H1 (cell line): ENCODE measurements around the gene HRH2. TPM values are rescaled to one million over a fixed set of nuclear protein-coding genes. Genes with fewer than 3 reads are reported as not detected.

Experiments used
- CTCF ChIA-PET: fragments of 300-600 bp; sonication (Branson Sonifier 250); formaldehyde crosslinking; loops from one replicate; lab custom pipeline; 2021; ENCODE audit not compliant: partially characterized antibody; lab: Charles Lee
- POLR2A ChIA-PET: fragments of 300-600 bp; sonication (Branson Sonifier 250); formaldehyde crosslinking; loops from one replicate; lab custom pipeline; 2021; ENCODE audit warnings: inconsistent platforms; ENCODE audit not compliant: partially characterized antibody; lab: Charles Lee
- DNase-seq, 2 experiments: peaks; one replicate each; pipeline versions ENCODE4 v3.0.0 to v3.0.0-alpha.2; 2010 to 2022; ENCODE audit warnings: low spot score in 2 of 2, low read depth in 1 of 2, mixed read lengths in 1 of 2
- FAIRE-seq: peaks from 2 replicates; lab custom pipeline; 2011; peaks lifted over from hg19 to GRCh38; lab: Jason Lieb, UNC
- H2AFZ ChIP-seq: 2 replicates; pipeline ENCODE4 v1.8.1; 2012; ENCODE audit warnings: low read length, inconsistent platforms
- H2AK5ac ChIP-seq: 2 replicates; pipeline ENCODE4 v1.6.1; 2013; ENCODE audit warnings: low read depth, low read length
- H2BK120ac ChIP-seq: replicated peaks from 2 replicates; pipeline ENCODE3; 2013; ENCODE audit warnings: low read depth, low read length, inconsistent platforms
- H2BK12ac ChIP-seq: 2 replicates; pipeline ENCODE4 v1.6.1; 2013; ENCODE audit warnings: low read depth, low read length
- H2BK15ac ChIP-seq: 2 replicates; pipeline ENCODE4 v1.6.1; 2013; ENCODE audit warnings: low read length
- H2BK20ac ChIP-seq: 2 replicates; pipeline ENCODE4 v1.6.1; 2013; ENCODE audit warnings: low read length
- H2BK5ac ChIP-seq: 2 replicates; pipeline ENCODE4 v1.6.1; 2013; ENCODE audit warnings: low read depth, low read length
- H3K14ac ChIP-seq: 2 replicates; pipeline ENCODE4 v1.6.1; 2013; ENCODE audit warnings: inconsistent platforms; ENCODE audit not compliant: insufficient read length
- H3K18ac ChIP-seq: 2 replicates; pipeline ENCODE4 v1.6.1; 2013; ENCODE audit warnings: low read length; ENCODE audit errors: extremely low read depth
- H3K23ac ChIP-seq: 2 replicates; pipeline ENCODE4 v1.6.1; 2013; ENCODE audit warnings: inconsistent platforms; ENCODE audit not compliant: insufficient read length
- H3K23me2 ChIP-seq: 2 replicates; pipeline ENCODE4 v1.6.1; 2013; ENCODE audit warnings: low read depth, low read length
- H3K27ac ChIP-seq: 2 replicates; pipeline ENCODE4 v1.6.1; 2011; ENCODE audit warnings: low read depth, low read length, inconsistent platforms
- H3K27me3 ChIP-seq, 4 experiments: replicated peaks in 1 of 4; 1 replicate in 1 of 4; 2 replicates in 3 of 4; pipeline versions ENCODE4 v1.6.1 to v1.8.1; 2011 to 2013; ENCODE audit warnings: low read length in 3 of 4, mild to moderate bottlenecking in 3 of 4, inconsistent platforms in 2 of 4, mixed read lengths in 2 of 4, moderate library complexity in 1 of 4; ENCODE audit not compliant: control insufficient read depth in 3 of 4, insufficient read depth in 3 of 4; ENCODE audit errors: extremely low read depth in 1 of 4
- H3K36me3 ChIP-seq, 4 experiments: 2 replicates each; pipeline versions ENCODE4 v1.6.1 to v1.8.1; 2011 to 2013; ENCODE audit warnings: mild to moderate bottlenecking in 4 of 4, low read length in 3 of 4, moderate library complexity in 2 of 4, control low read depth in 1 of 4, inconsistent platforms in 1 of 4; ENCODE audit not compliant: insufficient read depth in 4 of 4, control insufficient read depth in 2 of 4
- H3K4ac ChIP-seq: replicated peaks from 2 replicates; pipeline ENCODE3; 2013; ENCODE audit warnings: low read length, low read depth, mixed read lengths, inconsistent platforms; ENCODE audit not compliant: insufficient read length
- H3K4me1 ChIP-seq, 4 experiments: replicated peaks in 1 of 4; 1 replicate in 1 of 4; 2 replicates in 3 of 4; pipeline versions ENCODE4 v1.6.1 to v1.8.1; 2011 to 2013; ENCODE audit warnings: low read length in 3 of 4, inconsistent platforms in 2 of 4, mixed read lengths in 1 of 4; ENCODE audit not compliant: insufficient read depth in 4 of 4, control insufficient read depth in 3 of 4
- H3K4me2 ChIP-seq, 2 experiments: 2 replicates each; pipeline versions ENCODE4 v1.6.1 to v1.8.1; 2011 to 2013; ENCODE audit warnings: low read depth in 2 of 2, low read length in 2 of 2, control low read depth in 1 of 2, inconsistent platforms in 1 of 2, mild to moderate bottlenecking in 1 of 2; ENCODE audit not compliant: insufficient read depth in 1 of 2
- H3K4me3 ChIP-seq, 4 experiments: fragments of 200-600, 300-600 bp in 1 of 4; sonication (generic), shearing (Covaris generic), sonication (Bioruptor Twin) in 1 of 4; 2 replicates each; pipeline versions ENCODE4 v1.5.1 to v1.8.1; 2011 to 2016; ENCODE audit warnings: low read length in 4 of 4, low read depth in 3 of 4, control low read depth in 2 of 4, inconsistent platforms in 2 of 4, mild to moderate bottlenecking in 2 of 4, mixed read lengths in 1 of 4, moderate library complexity in 1 of 4; ENCODE audit not compliant: insufficient read depth in 2 of 4; ENCODE audit errors: extremely low read depth in 1 of 4
- H3K56ac ChIP-seq: replicated peaks from 2 replicates; pipeline ENCODE3; 2013; ENCODE audit warnings: low read depth, mild to moderate bottlenecking, mixed read lengths, low read length, inconsistent platforms; ENCODE audit not compliant: insufficient read length
- H3K79me1 ChIP-seq: 2 replicates; pipeline ENCODE4 v1.6.1; 2013; ENCODE audit warnings: low read depth, low read length, control low read depth
- H3K79me2 ChIP-seq, 2 experiments: 2 replicates each; pipeline versions ENCODE4 v1.6.1 to v1.8.1; 2012 to 2013; ENCODE audit warnings: low read length in 2 of 2, mild to moderate bottlenecking in 2 of 2, inconsistent platforms in 1 of 2; ENCODE audit not compliant: insufficient read depth in 2 of 2, control insufficient read depth in 1 of 2
- H3K9ac ChIP-seq, 4 experiments: replicated peaks in 1 of 4; 1 replicate in 1 of 4; 2 replicates in 3 of 4; pipeline versions ENCODE4 v1.6.1 to v1.8.1; 2011 to 2013; ENCODE audit warnings: low read depth in 3 of 4, low read length in 3 of 4, control low read depth in 2 of 4, mild to moderate bottlenecking in 2 of 4, moderate library complexity in 2 of 4, inconsistent platforms in 1 of 4; ENCODE audit errors: extremely low read depth in 1 of 4
- H3K9me3 ChIP-seq, 2 experiments: 2 replicates each; pipeline versions ENCODE4 v1.6.1 to v1.8.1; 2012 to 2013; ENCODE audit warnings: mild to moderate bottlenecking in 2 of 2, moderate library complexity in 2 of 2, control low read depth in 1 of 2, inconsistent platforms in 1 of 2, low read depth in 1 of 2, low read length in 1 of 2, mixed read lengths in 1 of 2; ENCODE audit not compliant: insufficient read depth in 2 of 2
- H4K20me1 ChIP-seq, 2 experiments: replicated peaks in 1 of 2; 2 replicates each; pipeline versions ENCODE3 to v1.8.1; 2011 to 2013; ENCODE audit warnings: inconsistent platforms in 2 of 2, low read length in 2 of 2, mild to moderate bottlenecking in 1 of 2; ENCODE audit not compliant: insufficient read depth in 2 of 2, control insufficient read depth in 1 of 2
- H4K5ac ChIP-seq: 2 replicates; pipeline ENCODE4 v1.6.1; 2013; ENCODE audit warnings: low read length, low read depth, mixed read lengths, inconsistent platforms; ENCODE audit not compliant: insufficient read length
- H4K8ac ChIP-seq: 2 replicates; pipeline ENCODE4 v1.8.0; 2013; ENCODE audit warnings: mild to moderate bottlenecking, moderate library complexity, low read length, inconsistent platforms; ENCODE audit not compliant: insufficient read depth; ENCODE audit errors: extremely low read depth
- H4K91ac ChIP-seq: replicated peaks from 2 replicates; pipeline ENCODE3; 2013; ENCODE audit warnings: low read length, mixed read lengths, inconsistent platforms; ENCODE audit not compliant: insufficient read length
- EGR1 ChIP-seq: IDR thresholded peaks from 2 replicates; pipeline ENCODE4 v1.6.1; 2011; ENCODE audit warnings: low read depth, low read length, borderline replicate concordance
- KDM5A ChIP-seq: fragments of 200-600 bp; IDR thresholded peaks from 2 replicates; pipeline ENCODE4 v1.7.1; 2012; ENCODE audit warnings: mild to moderate bottlenecking, low read length, inconsistent platforms, mixed read lengths
- TBP ChIP-seq: IDR thresholded peaks from 2 replicates; pipeline ENCODE4 v1.6.1; 2011; ENCODE audit warnings: low read depth, low read length, improper control_type of control experiment
- ZNF274 ChIP-seq: IDR thresholded peaks from 2 replicates; pipeline ENCODE4 v1.7.0; 2012; ENCODE audit warnings: low read length, borderline replicate concordance; ENCODE audit errors: extremely low read depth
- WGBS, 2 experiments: shearing (Covaris generic) in 1 of 2; methylation state at CpG; one replicate each; pipeline versions ENCODE4 v1.1.6 to v1.1.7; 2013 to 2015; ENCODE audit warnings: low lambda C conversion rate in 2 of 2, mixed read lengths in 2 of 2, inconsistent platforms in 1 of 2, low coverage in 1 of 2, missing lambda C conversion rate in 1 of 2; ENCODE audit not compliant: insufficient replicate concordance in 2 of 2, insufficient coverage in 1 of 2, insufficient read length in 1 of 2; ENCODE audit errors: extremely low coverage in 1 of 2, missing lambda C conversion rate in 1 of 2; 5-methylcytosine and 5-hydroxymethylcytosine counted together
- polyA plus RNA-seq, 7 experiments: library from polyadenylated mRNA; depleted of rRNA in 3 of 7; stranded (reverse) in 5 of 7; unstranded in 2 of 7; fragments of >200 nt in 5 of 7; fragments of 200-250 nt in 2 of 7; gene quantifications; 1 replicate in 5 of 7; 2 replicates in 1 of 7; 4 replicates in 1 of 7; pipeline versions ENCODE4 v1.2.1 to v1.2.3, GENCODE V29; 2011 to 2013; ENCODE audit warnings: missing spikeins in 2 of 7, mixed read lengths in 2 of 7
- total RNA-seq: library from RNA; stranded (reverse); fragmentation: NEBNext Ultra II Directional; extraction: Animal tissue kit (Norgen Biotek cat#: 25700); gene quantifications from 2 replicates; pipeline ENCODE4 v1.2.1, GENCODE V29; 2021

HRH2 gene
- total and polyA plus RNA-seq, 2 of the 8 experiments (the other 6 are each of a cell fraction or from before 2014, with no cell fraction given): 7.8 to 8.1 TPM

DNA sequence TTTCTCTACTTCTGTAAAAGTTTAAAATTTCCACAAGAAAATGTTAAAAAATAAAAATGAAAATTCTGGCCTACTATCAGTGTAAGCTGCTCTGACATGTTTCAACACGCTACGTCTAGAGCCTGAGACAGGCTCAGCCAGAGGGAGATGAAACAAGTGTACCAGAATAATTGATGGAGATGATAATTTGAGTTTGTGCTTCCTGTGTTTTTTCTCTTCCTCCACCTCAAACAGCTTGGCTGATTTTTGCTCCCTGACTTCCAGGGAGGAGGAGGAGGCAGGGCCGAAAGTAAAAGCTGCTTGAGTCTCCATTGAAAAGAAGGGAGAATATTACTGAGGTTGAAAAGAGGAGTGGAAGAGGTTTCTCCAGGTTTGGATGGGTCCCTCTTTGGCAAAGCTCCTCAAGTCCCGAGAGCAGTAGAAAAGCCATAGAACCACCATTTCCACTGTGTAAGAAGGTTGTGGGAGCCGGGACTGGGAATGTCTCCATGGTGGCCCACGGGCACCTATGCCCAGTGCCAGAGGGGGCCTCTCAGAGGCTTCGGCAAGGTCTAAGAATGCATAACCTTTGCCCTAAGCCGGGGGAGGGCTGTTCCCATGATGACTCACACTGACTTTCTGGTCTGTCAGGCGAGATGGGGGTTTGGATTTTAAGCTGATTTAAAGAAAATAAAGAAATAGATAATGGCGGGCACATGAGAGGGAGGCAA, 95.1 kb downstream of the HRH2 start:
- no peak overlapping the region for H4K5ac ChIP-seq
- no peaks in the 10 kb centered on the region for H3K27me3 ChIP-seq
- no peak overlapping the region for H3K4me3 ChIP-seq
- TF ChIP-seq ZNF274: no peak
- no peak for TF ChIP-seq TBP
- TF ChIP-seq EGR1: no peak
- no peak for TF ChIP-seq KDM5A
- H4K8ac ChIP-seq: no peak overlapping the region
- DNase-seq: peak in 1 of 2 experiments; percentile 33
- no peaks in the 10 kb centered on the region for H3K79me2 ChIP-seq
- H3K14ac ChIP-seq: no peak overlapping the region
- no peak overlapping the region for H3K18ac ChIP-seq
- no peak overlapping the region for H2AK5ac ChIP-seq
- H2AFZ ChIP-seq: no peak overlapping the region
- H4K20me1 ChIP-seq: no peaks in the 10 kb centered on the region
- H3K4me2 ChIP-seq: no peak overlapping the region
- H2BK12ac ChIP-seq: no peak overlapping the region
- 77% methylated on average over 10 of the region's 10 CpGs; no CpG with 5 or more reads in 1 of the 2 experiments for WGBS, 2 experiments
- H3K4ac ChIP-seq: no peak overlapping the region
- H3K36me3 ChIP-seq: no peaks in the 10 kb centered on the region
- no peak overlapping the region for H2BK5ac ChIP-seq
- no peak overlapping the region for H3K27ac ChIP-seq
- H3K9me3 ChIP-seq: no peaks in the 10 kb centered on the region
- CTCF ChIA-PET: interaction anchor here (0.6 to 1.5 kb wide), 7 partner anchors 21 to 119 kb away, joined by 3 to 5 read pairs (median 4); partner anchors contain the start of gene CPLX2
- H4K91ac ChIP-seq: no peak overlapping the region
- H3K9ac ChIP-seq: no peak overlapping the region
- no peaks in the 10 kb centered on the region for H3K23me2 ChIP-seq
- no peak overlapping the region for H3K23ac ChIP-seq
- H2BK20ac ChIP-seq: no peak overlapping the region
- POLR2A ChIA-PET: no interaction called here
- no peak overlapping the region for H2BK15ac ChIP-seq
- no peaks in the 10 kb centered on the region for H3K79me1 ChIP-seq
- FAIRE-seq: no peak
- H2BK120ac ChIP-seq: no peak overlapping the region
- peaks cover 0 to 6% (median 0%) of the 10 kb centered on the region in 4 experiments; a peak in 2 of 7 replicates for H3K4me1 ChIP-seq
- H3K56ac ChIP-seq: no peak overlapping the region
